ENCODE measurements around the gene CD63. TPM values are rescaled to one million over a fixed set of nuclear protein-coding genes. Genes with fewer than 3 reads are reported as not detected.

CD63 gene
- total RNA-seq, 4 donors from 2014 or later: 500 to 856 (median 792) TPM

DNA sequence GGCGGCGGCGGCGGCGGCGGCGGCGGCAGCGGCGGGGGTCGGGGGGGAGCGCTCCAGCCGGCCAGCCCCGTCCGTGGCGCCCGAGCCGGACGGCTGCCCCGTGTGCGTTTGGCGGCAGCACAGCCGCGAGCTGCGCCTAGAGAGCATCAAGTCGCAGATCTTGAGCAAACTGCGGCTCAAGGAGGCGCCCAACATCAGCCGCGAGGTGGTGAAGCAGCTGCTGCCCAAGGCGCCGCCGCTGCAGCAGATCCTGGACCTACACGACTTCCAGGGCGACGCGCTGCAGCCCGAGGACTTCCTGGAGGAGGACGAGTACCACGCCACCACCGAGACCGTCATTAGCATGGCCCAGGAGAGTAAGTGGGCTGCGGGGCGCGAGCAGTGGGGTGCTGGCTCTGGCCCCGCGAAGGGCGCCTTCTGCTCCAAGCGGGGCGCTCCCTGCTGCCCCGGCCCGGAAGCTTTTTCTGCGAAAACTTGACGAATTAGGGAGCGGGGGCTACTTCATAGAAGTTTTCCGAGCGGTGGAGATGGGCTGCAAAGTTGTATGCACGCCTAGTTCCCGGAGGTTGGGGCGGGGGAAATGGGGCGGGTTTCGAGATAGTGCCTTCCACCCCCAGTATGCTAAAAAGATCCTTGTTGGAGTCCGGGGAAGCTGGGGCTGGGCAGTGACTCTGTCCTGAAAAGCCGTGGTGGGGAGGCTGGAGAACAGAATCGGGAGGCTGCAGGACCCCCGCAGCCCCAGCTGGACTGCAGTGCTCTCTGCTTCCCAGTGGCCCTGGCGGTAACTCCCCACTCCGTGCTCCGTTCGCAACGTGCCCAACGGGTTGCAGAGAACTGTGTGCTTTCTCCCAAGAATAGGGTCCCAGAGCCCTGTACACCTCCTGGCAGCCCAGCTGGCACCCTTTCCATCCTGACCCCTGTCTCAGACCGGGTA lies 14.9 kb upstream of the CD63 start:
- peaks cover 0 to 3% of the 10 kb centered on the region in 2 donors for H3K36me3 ChIP-seq
- peaks cover 0 to 58% (median 31%) of the 10 kb centered on the region in 3 donors for H3K4me1 ChIP-seq
- peak overlapping the region; percentile 46 to 64 for H3K4me3 ChIP-seq
- no peaks in the 10 kb centered on the region for H3K27me3 ChIP-seq
- no peaks in the 10 kb centered on the region for H3K9me3 ChIP-seq
- TF ChIP-seq POLR2A (IDR thresholded peaks at IDR 0.05) (no peak), EP300 (IDR thresholded peaks at IDR 0.05) (no peak), POLR2AphosphoS5 (IDR thresholded peaks at IDR 0.05) (peak; percentile 19)
- TF ChIP-seq, protein P1, sequence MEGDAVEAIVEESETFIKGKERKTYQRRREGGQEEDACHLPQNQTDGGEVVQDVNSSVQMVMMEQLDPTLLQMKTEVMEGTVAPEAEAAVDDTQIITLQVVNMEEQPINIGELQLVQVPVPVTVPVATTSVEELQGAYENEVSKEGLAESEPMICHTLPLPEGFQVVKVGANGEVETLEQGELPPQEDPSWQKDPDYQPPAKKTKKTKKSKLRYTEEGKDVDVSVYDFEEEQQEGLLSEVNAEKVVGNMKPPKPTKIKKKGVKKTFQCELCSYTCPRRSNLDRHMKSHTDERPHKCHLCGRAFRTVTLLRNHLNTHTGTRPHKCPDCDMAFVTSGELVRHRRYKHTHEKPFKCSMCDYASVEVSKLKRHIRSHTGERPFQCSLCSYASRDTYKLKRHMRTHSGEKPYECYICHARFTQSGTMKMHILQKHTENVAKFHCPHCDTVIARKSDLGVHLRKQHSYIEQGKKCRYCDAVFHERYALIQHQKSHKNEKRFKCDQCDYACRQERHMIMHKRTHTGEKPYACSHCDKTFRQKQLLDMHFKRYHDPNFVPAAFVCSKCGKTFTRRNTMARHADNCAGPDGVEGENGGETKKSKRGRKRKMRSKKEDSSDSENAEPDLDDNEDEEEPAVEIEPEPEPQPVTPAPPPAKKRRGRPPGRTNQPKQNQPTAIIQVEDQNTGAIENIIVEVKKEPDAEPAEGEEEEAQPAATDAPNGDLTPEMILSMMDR (IDR thresholded peaks at IDR 0.05): peak in 2 of 4 experiments; percentile 25 to 32
- H3K27ac ChIP-seq: peak overlapping the region in 3 of 4 donors; percentile 74 to 90 (median 83)
- WGBS, 2 donors (ENCODE audit: low coverage in 1 of 2): 1% methylated on average over 13 of the region's 73 CpGs; no CpG with 5 or more reads in 1 of the 2 donors
- peak; percentile 63 for ATAC-seq

DNA sequence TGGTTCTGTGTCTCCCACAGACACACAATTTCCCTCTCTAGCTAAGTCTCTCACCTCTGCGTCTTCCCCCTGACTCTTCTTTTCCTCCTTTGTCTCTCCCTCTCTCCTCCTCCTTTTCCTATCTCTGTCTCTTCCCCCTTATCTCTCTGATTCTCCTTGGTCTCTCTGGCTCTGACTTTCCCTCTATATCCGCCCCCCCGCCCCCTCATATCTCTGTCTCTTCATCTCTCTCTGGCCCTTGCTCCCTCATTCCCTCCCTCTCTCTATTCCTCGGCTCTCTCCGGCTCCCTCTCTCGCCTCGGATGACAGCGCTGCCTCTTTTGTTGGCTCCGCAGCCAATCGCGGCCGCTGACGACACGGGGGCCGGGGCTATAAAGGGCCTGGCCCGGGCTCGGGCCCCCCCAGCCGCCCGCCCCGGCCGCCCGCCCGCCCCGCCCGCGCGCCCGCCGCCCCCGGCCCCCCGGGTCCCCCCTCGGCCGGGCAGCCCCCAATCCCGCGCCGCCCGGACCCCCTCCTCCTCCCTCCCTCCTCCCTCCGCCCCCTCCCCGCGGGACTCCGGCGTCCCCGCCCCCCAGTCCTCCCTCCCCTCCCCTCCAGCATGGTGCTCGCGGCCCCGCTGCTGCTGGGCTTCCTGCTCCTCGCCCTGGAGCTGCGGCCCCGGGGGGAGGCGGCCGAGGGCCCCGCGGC lies 14.1 kb upstream of the CD63 start, which contains the start of gene GDF11:
Gene GDF11, plus strand, starts transcription at position 404 of the 687 bp plus-strand sequence. Its CDS starts 195 bp downstream, at position 599.
- peaks cover 0 to 62% (median 35%) of the 10 kb centered on the region in 3 donors for H3K4me1 ChIP-seq
- no peaks in the 10 kb centered on the region for H3K9me3 ChIP-seq
- H3K4me3 ChIP-seq: peak within 1 kb of the TSS; percentile 46 to 64
- TF ChIP-seq EP300 (IDR thresholded peaks at IDR 0.05): no peak
- TF ChIP-seq POLR2AphosphoS5 (IDR thresholded peaks at IDR 0.05): peak; percentile 40
- no peak for TF ChIP-seq POLR2A (IDR thresholded peaks at IDR 0.05)
- TF ChIP-seq, protein P1 (IDR thresholded peaks at IDR 0.05): peak in 1 of 4 experiments; percentile 4
- H3K27me3 ChIP-seq: no peaks in the 10 kb centered on the region
- no peaks in the 10 kb centered on the region for H3K36me3 ChIP-seq
- 2 to 4% methylated on average over 3 to 12 of the region's 53 CpGs for WGBS, 2 donors (ENCODE audit: low coverage in 1 of 2)
- peak; percentile 86 for ATAC-seq
- H3K27ac ChIP-seq: peak within 1 kb of the TSS in 3 of 4 donors; percentile 74 to 90 (median 83)

DNA sequence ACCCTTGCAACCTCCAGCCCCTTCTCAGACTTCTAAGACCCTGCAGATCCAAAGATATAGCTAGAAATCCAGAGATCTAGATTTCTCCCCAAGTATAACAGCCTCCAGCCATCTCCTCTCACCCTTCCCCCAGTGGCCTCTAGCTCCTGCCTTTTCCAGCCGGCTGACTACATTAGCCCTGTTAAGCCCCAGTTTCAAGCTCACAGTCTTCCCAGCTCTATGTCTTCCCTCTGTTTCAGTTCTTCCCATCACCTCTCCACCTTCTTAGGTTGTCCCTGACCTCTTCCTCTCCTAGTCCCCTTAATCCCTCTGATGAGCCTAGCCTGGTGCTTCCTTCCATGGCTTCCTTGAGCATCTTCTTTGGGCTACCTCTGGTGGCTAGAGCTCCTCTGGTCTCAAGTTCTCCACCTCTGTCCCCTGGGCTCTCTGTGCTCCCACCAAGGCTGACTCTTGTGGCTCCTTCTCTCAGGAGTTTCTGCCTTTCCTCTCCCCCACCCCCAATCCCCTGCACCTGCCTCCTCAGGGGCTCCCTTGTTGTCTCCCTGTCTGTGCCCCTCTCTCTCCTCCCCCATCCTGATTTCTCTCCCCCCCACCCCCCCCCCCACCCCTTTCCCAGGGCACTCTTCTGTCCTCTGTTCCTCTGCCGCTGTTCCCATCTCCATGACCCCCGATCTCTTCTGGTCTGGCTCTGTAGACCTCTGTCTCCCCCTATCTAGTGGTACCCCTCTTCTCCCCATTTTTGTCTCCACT lies 13.3 kb upstream of the CD63 start:
- H3K4me3 ChIP-seq: peak overlapping the region in 1 of 2 donors; percentile 64
- ATAC-seq: no peak
- H3K9me3 ChIP-seq: no peaks in the 10 kb centered on the region
- H3K27me3 ChIP-seq: no peaks in the 10 kb centered on the region
- H3K27ac ChIP-seq: peak overlapping the region in 3 of 4 donors; percentile 74 to 90 (median 83)
- H3K4me1 ChIP-seq: peaks cover 0 to 62% (median 41%) of the 10 kb centered on the region in 3 donors
- H3K36me3 ChIP-seq: no peaks in the 10 kb centered on the region
- 9 to 18% methylated on average over 3 of the region's 3 CpGs for WGBS, 2 donors (ENCODE audit: low coverage in 1 of 2)
- TF ChIP-seq, protein P1 (IDR thresholded peaks at IDR 0.05): no peak
- TF ChIP-seq EP300 (IDR thresholded peaks at IDR 0.05) (no peak), POLR2A (IDR thresholded peaks at IDR 0.05) (no peak), POLR2AphosphoS5 (IDR thresholded peaks at IDR 0.05) (no peak)

DNA sequence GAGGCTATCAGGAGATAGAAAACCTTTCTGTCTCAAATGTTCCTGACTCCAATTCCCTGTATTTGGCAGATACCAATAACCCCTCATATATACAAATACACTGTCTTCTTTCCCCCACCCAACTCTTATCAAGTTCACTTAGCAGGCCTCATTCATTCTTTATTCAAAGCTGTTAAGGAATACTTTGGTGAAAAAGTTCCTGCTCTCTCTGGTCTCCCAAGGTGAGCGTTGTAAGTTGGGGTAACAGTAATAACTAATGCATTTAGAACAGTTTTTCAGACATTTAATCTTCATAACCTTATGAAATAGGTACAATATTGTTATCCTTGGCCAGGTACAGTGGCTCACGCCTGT lies 10.2 kb upstream of the CD63 start:
- 56 to 70% methylated on average over 2 of the region's 2 CpGs for WGBS, 2 donors (ENCODE audit: low coverage in 1 of 2)
- Histone ChIP-seq H3K9me3 (no peaks in the 10 kb centered on the region), H3K4me3 (peak overlapping the region in 1 of 2 donors; percentile 60), H3K27me3 (no peaks in the 10 kb centered on the region), H3K27ac (peak overlapping the region in 1 of 4 donors; percentile 79), H3K36me3 (no peaks in the 10 kb centered on the region), H3K4me1 (peaks cover 0 to 38% (median 21%) of the 10 kb centered on the region in 3 donors)
- ATAC-seq: no peak
- TF ChIP-seq POLR2A (IDR thresholded peaks at IDR 0.05) (no peak), POLR2AphosphoS5 (IDR thresholded peaks at IDR 0.05) (no peak), EP300 (IDR thresholded peaks at IDR 0.05) (no peak)
- TF ChIP-seq, protein P1 (IDR thresholded peaks at IDR 0.05): no peak
